ENCODE data around the gene ATP5MG. TPM values are rescaled to one million over a fixed set of nuclear protein-coding genes. Genes with fewer than 3 reads are reported as not detected.

Gene ATP5MG
- total RNA-seq, 1 donor, result 44.0 TPM

DNA sequence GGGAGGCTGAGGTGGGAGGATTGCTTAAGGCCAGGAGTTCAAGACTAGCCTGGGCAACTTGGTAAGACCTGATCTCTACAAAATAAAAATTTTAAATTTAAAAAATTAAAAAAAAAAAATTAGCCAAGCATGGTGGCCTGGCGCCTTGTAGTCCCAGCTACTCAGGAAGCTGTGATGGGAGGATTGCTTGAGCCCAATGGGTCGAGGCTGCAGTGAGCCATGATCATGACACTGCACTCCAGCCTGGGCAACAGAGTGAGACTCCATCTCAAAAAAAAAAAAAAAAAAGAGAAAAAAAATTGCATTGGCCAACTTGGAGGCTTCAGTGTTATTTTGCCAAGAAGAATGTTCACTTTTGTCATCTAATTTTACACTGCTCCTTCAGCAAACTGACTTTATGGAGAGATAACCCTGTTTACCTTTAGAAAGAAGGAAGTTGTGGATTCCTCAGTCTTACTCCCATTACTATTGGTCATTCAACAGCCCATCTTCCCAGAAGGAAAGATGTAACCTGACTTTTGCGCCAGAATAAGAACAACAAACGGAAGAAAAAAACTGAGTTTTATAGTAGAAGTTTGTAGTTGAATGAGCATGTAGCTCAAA lies 48.0 kb downstream of the ATP5MG start:
- TF ChIP-seq, protein P1, sequence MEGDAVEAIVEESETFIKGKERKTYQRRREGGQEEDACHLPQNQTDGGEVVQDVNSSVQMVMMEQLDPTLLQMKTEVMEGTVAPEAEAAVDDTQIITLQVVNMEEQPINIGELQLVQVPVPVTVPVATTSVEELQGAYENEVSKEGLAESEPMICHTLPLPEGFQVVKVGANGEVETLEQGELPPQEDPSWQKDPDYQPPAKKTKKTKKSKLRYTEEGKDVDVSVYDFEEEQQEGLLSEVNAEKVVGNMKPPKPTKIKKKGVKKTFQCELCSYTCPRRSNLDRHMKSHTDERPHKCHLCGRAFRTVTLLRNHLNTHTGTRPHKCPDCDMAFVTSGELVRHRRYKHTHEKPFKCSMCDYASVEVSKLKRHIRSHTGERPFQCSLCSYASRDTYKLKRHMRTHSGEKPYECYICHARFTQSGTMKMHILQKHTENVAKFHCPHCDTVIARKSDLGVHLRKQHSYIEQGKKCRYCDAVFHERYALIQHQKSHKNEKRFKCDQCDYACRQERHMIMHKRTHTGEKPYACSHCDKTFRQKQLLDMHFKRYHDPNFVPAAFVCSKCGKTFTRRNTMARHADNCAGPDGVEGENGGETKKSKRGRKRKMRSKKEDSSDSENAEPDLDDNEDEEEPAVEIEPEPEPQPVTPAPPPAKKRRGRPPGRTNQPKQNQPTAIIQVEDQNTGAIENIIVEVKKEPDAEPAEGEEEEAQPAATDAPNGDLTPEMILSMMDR (IDR thresholded peaks at IDR 0.05; ENCODE audit: insufficient read depth, low read depth, low read length), result no peak
- no peak for DNase-seq (ENCODE audit: low read depth)
- no peak overlapping the region for H3K4me3 ChIP-seq (ENCODE audit: low read depth, low read length)

DNA sequence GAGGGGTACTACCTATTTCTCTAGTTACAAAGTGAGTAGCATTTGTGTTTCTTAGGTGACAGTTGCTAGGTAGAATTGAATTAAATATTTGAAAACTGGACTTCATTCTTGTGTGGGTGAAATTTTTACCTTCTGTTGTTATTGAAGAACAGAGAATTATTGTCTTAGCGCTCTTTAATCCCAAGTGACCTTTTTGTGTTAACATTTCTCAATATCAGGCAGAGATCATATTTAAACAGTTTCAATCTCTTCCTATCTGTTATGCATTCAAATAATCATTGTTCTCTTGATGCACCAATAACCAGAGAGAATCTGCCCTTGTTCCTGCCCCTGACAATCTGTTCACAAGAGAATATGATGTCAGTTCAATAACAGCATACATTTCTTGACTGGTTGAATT lies 49.0 kb downstream of the ATP5MG start:
- DNase-seq (ENCODE audit: low read depth), result no peak
- no peak overlapping the region for H3K4me3 ChIP-seq (ENCODE audit: low read depth, low read length)
- TF ChIP-seq, protein P1 (IDR thresholded peaks at IDR 0.05; ENCODE audit: insufficient read depth, low read depth, low read length), result no peak

Other genes starting within 250 kb of the ATP5MG start
- gene SCN4B, start 248.8 kb upstream of the ATP5MG start, total RNA-seq, result not detected in 2 replicates
- not detected in 2 replicates for gene SCN2B, start 225.0 kb upstream of the ATP5MG start, total RNA-seq
- not detected in 2 replicates for gene JAML, start 176.6 kb upstream of the ATP5MG start, total RNA-seq
- 0.32 and 0.86 TPM in 2 replicates for gene MPZL3, start 149.2 kb upstream of the ATP5MG start, total RNA-seq
- gene MPZL2, start 137.3 kb upstream of the ATP5MG start, total RNA-seq, result not detected in 2 replicates
- not detected in 2 replicates for gene CD3E, start 96.9 kb upstream of the ATP5MG start, total RNA-seq
- not detected in 2 replicates for gene CD3D, start 58.9 kb upstream of the ATP5MG start, total RNA-seq
- gene CD3G, start 57.3 kb upstream of the ATP5MG start, total RNA-seq, result not detected in 2 replicates
- gene UBE4A, start 42.0 kb upstream of the ATP5MG start, total RNA-seq, result 50.3 and 58.3 TPM in 2 replicates
- gene KMT2A, start 34.9 kb downstream of the ATP5MG start, total RNA-seq, result 39.6 and 47.1 TPM in 2 replicates
- gene TTC36, start 125.9 kb downstream of the ATP5MG start, total RNA-seq, result 0.97 and 1.7 TPM in 2 replicates
- 25.8 and 35.4 TPM in 2 replicates for gene TMEM25, start 129.6 kb downstream of the ATP5MG start, total RNA-seq
- gene IFT46, start 164.3 kb downstream of the ATP5MG start, total RNA-seq, result 22.9 and 27.2 TPM in 2 replicates
- 180 and 248 TPM in 2 replicates for gene ARCN1, start 170.8 kb downstream of the ATP5MG start, total RNA-seq
- gene PHLDB1, start 206.0 kb downstream of the ATP5MG start, total RNA-seq, result 129 and 132 TPM in 2 replicates

Measured in fibroblast of villous mesenchyme (primary cell).